ENCODE measurements around the gene CCNB3.

Gene CCNB3

GRCh38 chrX:50375481-50376267 is 171.1 kb downstream of the CCNB3 start:
- no peak for DNase-seq (ENCODE audit: low read depth in 2 of 2)

- DNase-seq (ENCODE audit: low read depth in 2 of 2), result no peak
Measured at GRCh38 chrX:50381729-50382415, 177.3 kb downstream of the CCNB3 start.

- no peak for DNase-seq (ENCODE audit: low read depth in 2 of 2)
Measured at GRCh38 chrX:50386520-50386919, 182.0 kb downstream of the CCNB3 start.

GRCh38 chrX:50393902-50394301 is 189.3 kb downstream of the CCNB3 start:
- DNase-seq (ENCODE audit: low read depth in 2 of 2), result no peak
